ENCODE results near the gene ATP9B.

- no peak for TF ChIP-seq EZH2 (IDR thresholded peaks at IDR 0.05; ENCODE audit: borderline replicate concordance, low read depth, low read length, poor library complexity, severe bottlenecking)
- no peak for TF ChIP-seq CTCF (conservative IDR thresholded peaks at IDR 0.05; ENCODE audit: low read depth, low read length)
Measured at GRCh38 chr18:79173742-79174141, 104.5 kb downstream of the ATP9B start.

Measured in A673 (cell line).